ENCODE measurements around the gene MOSPD3. TPM values are rescaled to one million over a fixed set of nuclear protein-coding genes. Genes with fewer than 3 reads are reported as not detected.
"Not testable (repeated sequence)": the region's sequence is repeated elsewhere in the genome, so short reads cannot be mapped to it uniquely, and the experiment has no call there.

The MOSPD3 gene
- total RNA-seq, 1 donor from 2014 or later = 8.1 TPM

DNA sequence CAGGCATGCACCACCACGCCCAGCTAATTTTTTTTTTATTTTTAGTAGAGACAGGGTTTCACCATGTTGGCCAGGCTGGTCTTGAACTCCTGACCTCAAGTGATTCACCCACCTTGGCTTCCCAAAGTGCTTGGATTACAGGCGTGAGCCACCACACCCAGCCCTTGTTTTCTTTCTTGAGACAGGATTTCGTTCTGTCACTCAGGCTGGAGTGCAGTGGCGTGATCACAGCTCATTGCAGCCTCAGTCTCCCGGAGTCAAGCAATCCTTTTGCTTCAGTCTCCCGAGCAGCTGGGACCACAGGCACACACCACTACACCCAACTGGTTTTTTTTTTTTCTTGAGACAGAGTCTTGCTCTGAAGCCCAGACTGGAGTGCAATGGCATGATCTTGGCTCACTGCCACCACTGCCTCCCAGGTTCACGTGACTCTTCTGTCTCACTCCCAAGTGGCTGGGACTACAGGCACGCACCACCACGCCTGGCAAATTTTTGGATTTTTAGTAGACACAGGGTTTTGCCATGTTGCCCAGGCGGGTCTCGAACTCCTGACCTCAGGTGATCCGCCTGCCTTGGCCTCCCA, 49.9 kb downstream of the MOSPD3 start:
- not testable (repeated sequence) for DNase-seq (ENCODE audit: low read depth)

Other genes with a start within 250 kb of the MOSPD3 start
- gene PILRA, start 239.1 kb upstream of the MOSPD3 start, total RNA-seq = 0.51 TPM in 1 of 2 replicates, not detected in the other
- gene ZCWPW1, start 183.8 kb upstream of the MOSPD3 start, total RNA-seq = 4.9 and 8.3 TPM in 2 replicates
- 38.1 and 41.3 TPM in 2 replicates for gene MEPCE, start 182.7 kb upstream of the MOSPD3 start, total RNA-seq
- 42.2 and 44.3 TPM in 2 replicates for gene PPP1R35, start 176.0 kb upstream of the MOSPD3 start, total RNA-seq
- 0.31 and 0.48 TPM in 2 replicates for gene SPACDR, start 148.3 kb upstream of the MOSPD3 start, total RNA-seq
- 32.9 and 34.6 TPM in 2 replicates for gene TSC22D4, start 133.3 kb upstream of the MOSPD3 start, total RNA-seq
- gene NYAP1, start 128.6 kb upstream of the MOSPD3 start, total RNA-seq = 0.05 TPM in 1 of 2 replicates, not detected in the other
- 10.5 and 11.7 TPM in 2 replicates for gene AGFG2, start 73.3 kb upstream of the MOSPD3 start, total RNA-seq
- 0.21 TPM in 1 of 2 replicates, not detected in the other for gene SAP25, start 38.6 kb upstream of the MOSPD3 start, total RNA-seq
- 63.1 and 99.7 TPM in 2 replicates for gene LRCH4, start 26.4 kb upstream of the MOSPD3 start, total RNA-seq
- 0.21 and 1.2 TPM in 2 replicates for gene FBXO24, start 26.2 kb upstream of the MOSPD3 start, total RNA-seq
- gene PCOLCE, start 10.2 kb upstream of the MOSPD3 start, total RNA-seq = 14.1 and 16.6 TPM in 2 replicates
- gene TFR2, start 29.0 kb downstream of the MOSPD3 start, total RNA-seq = not detected in 2 replicates
- not detected in 2 replicates for gene ACTL6B, start 43.9 kb downstream of the MOSPD3 start, total RNA-seq
- 96.5 and 115 TPM in 2 replicates for gene GNB2, start 61.2 kb downstream of the MOSPD3 start, total RNA-seq
- gene GIGYF1, start 81.7 kb downstream of the MOSPD3 start, total RNA-seq = 25.8 and 30.4 TPM in 2 replicates
- 36.2 and 46.9 TPM in 2 replicates for gene POP7, start 93.6 kb downstream of the MOSPD3 start, total RNA-seq
- gene EPO, start 107.9 kb downstream of the MOSPD3 start, total RNA-seq = 0.16 and 0.88 TPM in 2 replicates
- 0.05 TPM in 1 of 2 replicates, not detected in the other for gene ZAN, start 121.1 kb downstream of the MOSPD3 start, total RNA-seq
- 63.7 and 84.1 TPM in 2 replicates for gene EPHB4, start 215.0 kb downstream of the MOSPD3 start, total RNA-seq
- gene SLC12A9, start 240.2 kb downstream of the MOSPD3 start, total RNA-seq = 13.4 and 23.8 TPM in 2 replicates

Data from myocyte (in vitro differentiated cells).